Camera-type eye (tissue), 1 donor: ENCODE measurements around the gene KDM6B. TPM values are rescaled to one million over a fixed set of nuclear protein-coding genes. Genes with fewer than 3 reads are reported as not detected.

Experiments used
- total RNA-seq: library from RNA; depleted of rRNA; stranded (reverse); fragments of >200 nt; gene quantifications from one replicate; pipeline ENCODE4 v1.2.3, GENCODE V29; 2014

The KDM6B gene, protein sequence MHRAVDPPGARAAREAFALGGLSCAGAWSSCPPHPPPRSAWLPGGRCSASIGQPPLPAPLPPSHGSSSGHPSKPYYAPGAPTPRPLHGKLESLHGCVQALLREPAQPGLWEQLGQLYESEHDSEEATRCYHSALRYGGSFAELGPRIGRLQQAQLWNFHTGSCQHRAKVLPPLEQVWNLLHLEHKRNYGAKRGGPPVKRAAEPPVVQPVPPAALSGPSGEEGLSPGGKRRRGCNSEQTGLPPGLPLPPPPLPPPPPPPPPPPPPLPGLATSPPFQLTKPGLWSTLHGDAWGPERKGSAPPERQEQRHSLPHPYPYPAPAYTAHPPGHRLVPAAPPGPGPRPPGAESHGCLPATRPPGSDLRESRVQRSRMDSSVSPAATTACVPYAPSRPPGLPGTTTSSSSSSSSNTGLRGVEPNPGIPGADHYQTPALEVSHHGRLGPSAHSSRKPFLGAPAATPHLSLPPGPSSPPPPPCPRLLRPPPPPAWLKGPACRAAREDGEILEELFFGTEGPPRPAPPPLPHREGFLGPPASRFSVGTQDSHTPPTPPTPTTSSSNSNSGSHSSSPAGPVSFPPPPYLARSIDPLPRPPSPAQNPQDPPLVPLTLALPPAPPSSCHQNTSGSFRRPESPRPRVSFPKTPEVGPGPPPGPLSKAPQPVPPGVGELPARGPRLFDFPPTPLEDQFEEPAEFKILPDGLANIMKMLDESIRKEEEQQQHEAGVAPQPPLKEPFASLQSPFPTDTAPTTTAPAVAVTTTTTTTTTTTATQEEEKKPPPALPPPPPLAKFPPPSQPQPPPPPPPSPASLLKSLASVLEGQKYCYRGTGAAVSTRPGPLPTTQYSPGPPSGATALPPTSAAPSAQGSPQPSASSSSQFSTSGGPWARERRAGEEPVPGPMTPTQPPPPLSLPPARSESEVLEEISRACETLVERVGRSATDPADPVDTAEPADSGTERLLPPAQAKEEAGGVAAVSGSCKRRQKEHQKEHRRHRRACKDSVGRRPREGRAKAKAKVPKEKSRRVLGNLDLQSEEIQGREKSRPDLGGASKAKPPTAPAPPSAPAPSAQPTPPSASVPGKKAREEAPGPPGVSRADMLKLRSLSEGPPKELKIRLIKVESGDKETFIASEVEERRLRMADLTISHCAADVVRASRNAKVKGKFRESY (N-terminal part only)
- 24.5 TPM for total RNA-seq

DNA sequence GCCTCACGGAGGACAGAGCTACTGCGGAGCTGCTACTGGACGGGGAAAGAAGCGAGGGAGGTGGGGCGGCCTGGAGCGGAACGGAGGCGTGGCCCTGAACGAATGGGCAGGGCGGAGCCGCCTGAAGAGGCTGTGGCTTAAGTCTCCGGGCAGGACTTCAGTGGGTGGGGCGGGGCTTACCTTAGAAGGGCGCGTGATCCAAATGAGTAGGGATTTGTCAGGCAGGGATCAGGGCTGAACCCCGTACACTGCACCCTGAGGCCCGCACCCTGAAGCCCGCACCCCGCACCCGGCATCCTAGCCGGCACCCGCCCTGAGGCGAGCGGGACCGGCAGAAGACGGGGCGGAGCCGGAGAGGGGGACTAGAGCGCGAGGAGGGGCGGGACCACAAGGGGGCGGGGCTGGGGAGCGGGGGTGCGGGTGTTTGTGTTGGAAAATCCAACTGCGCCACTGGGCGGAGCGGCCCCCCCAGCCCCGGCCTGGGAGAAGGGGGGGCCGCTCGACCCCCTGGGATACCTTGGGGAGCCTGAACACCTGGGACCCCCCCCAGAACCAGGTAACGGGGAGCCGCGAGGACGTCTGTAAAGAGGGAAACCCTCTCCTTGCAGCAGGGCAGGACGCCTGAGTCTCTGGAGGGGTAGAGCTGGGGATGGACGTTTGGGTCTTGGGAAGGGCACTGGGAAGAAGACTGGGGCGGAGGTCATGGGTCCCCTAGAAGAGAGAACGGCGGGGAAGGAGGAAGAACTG, at the start of gene KDM6B:
TSS of gene KDM6B (plus strand) at position 423 of the 747 bp plus-strand sequence. CDS start 11,338 bp downstream, outside the sequence.

DNA sequence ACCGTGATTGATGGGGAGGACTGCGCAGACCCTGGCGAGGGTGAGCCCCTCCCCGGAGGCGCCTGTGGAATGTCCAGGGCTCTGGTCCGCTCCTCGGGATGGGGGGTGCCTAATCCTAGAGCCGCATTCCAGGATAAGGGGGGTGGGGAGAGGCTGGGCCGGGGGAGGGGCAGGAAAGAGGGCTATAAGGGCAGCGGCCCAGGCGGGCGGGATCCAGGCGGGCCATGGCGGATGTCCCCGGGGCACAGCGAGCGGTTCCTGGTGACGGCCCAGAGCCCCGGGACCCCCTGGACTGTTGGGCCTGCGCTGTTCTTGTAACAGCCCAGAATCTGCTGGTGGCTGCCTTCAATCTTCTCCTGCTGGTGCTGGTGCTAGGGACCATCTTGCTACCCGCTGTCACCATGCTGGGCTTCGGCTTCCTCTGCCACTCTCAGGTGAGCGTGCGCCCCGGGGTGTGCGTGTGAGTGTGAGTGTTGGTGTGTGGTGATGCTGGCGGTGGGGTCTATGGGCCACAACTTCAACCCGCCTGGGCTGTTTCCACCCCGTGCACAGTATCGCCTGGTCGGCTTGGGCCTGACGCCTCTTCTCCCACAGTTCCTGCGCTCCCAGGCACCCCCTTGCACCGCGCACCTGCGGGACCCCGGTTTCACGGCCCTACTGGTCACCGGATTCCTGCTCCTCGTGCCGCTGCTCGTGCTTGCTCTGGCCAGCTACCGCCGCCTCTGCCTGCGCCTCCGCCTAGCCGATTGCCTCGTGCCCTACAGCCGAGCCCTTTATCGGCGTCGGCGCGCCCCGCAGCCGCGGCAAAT, 21.0 kb downstream of the KDM6B start, which contains the start of gene TMEM88:
TSS of gene TMEM88 (plus strand) at position 216 of the 809 bp plus-strand sequence. CDS start at position 225, 9 bp downstream.

DNA sequence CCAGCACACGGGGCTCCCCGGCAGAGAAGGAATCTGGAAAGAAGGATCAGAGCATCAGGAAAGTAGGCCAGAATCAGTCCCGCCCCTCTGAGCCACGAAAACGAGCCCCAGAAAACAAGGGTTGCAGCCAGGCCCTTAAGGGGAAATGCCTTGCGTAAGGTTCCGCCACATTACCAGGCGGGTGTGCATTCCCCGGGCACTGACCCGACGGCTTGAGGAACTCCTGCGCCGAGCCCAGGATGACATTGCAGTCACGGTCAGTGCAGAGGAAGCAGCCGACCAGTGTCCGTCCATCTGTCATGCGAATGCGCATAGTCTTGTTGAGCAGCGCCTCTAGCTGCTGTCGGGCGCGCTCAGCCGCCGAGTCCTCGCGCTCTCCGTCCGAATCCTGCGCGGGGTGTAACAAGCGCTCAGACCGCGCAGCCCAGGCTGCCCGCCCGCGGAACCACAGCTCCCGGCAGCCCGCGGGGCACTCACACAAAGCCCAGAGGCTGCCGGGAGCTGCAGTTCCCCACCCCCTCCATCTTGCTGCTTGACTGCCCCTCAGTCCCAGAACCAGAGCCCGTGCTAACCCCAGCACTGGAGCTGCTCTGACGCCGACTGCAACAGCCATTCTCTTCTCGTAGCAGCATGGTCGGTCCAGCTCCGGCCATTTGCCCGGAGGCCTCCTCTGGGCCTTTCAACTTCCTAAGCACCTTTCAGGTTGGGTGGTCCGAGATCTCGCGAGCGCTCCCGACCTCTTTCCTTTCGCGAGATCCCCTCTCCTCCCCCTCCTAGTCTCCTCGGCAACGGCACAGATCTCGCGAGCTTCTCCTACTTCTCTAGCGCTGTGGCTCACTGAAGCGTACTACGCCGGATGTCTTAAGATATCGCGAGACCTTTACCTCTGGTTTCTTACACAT, 23.0 kb downstream of the KDM6B start, which contains the start of gene NAA38:
TSS of gene NAA38 (minus strand) at position 749 of the 902 bp plus-strand sequence. CDS start at position 653, 96 bp downstream.

DNA sequence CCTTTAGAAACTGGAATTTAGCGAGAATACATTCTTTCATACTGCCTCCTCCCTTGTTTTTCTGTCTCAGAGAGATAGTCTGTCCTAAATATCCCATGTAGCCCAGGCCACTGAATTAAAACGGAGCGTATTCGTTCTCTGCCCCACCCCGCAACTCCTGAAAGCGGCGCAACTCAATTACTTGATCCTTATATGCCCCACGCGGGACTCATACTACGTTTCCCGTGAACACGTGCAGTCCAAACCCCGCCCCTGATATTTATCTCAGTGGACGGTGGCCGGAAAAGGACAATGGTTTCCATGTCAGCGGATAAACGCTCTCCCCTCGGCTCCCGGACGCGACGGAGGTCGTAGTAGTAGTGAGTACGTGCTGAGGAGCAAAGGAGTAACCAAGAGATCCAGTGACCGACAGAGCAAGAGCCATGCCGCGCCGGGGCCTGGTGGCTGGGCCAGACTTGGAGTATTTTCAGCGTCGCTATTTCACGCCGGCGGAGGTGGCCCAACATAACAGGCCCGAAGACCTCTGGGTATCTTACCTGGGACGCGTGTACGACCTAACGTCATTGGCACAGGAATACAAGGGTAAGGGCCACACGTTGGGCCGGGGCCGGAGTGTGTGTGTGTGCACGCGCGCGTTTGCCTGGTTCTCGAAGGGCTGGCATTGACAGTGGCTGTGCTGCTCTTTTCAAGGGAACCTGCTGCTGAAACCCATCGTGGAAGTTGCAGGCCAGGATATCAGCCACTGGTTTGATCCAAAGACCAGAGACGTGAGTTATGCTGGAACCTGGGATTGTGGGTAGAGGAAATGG, 23.9 kb downstream of the KDM6B start, which contains the start of gene CYB5D1:
TSS of gene CYB5D1 (plus strand) at position 291 of the 809 bp plus-strand sequence. CDS start at position 423, 132 bp downstream.

Other genes with a start within 250 kb of the KDM6B start
- 3.2 TPM for gene SOX15, start 244.1 kb upstream of the KDM6B start, total RNA-seq
- 43.2 TPM for gene FXR2, start 219.3 kb upstream of the KDM6B start, total RNA-seq
- 41.5 TPM for gene SAT2, start 206.4 kb upstream of the KDM6B start, total RNA-seq
- 1.3 TPM for gene SHBG, start 204.1 kb upstream of the KDM6B start, total RNA-seq
- gene ATP1B2, start 183.3 kb upstream of the KDM6B start, total RNA-seq, result 62.5 TPM
- gene TP53, start 146.7 kb upstream of the KDM6B start, total RNA-seq, result 27.9 TPM
- 5.6 TPM for gene WRAP53, start 145.7 kb upstream of the KDM6B start, total RNA-seq
- 10.0 TPM for gene EFNB3, start 129.0 kb upstream of the KDM6B start, total RNA-seq
- gene DNAH2, start 116.5 kb upstream of the KDM6B start, total RNA-seq, result 0.60 TPM
- gene TMEM88, start 20.8 kb downstream of the KDM6B start, total RNA-seq, result 4.4 TPM
- 24.0 TPM for gene NAA38, start 23.3 kb downstream of the KDM6B start, total RNA-seq
- 24.2 TPM for gene CYB5D1, start 23.8 kb downstream of the KDM6B start, total RNA-seq
- gene CHD3, start 54.6 kb downstream of the KDM6B start, total RNA-seq, result 140 TPM
- gene RNF227, start 82.1 kb downstream of the KDM6B start, total RNA-seq, result 32.9 TPM
- gene KCNAB3, start 95.6 kb downstream of the KDM6B start, total RNA-seq, result 8.0 TPM
- 35.0 TPM for gene TRAPPC1, start 97.7 kb downstream of the KDM6B start, total RNA-seq
- 30.6 TPM for gene CNTROB, start 98.0 kb downstream of the KDM6B start, total RNA-seq
- 26.8 TPM for gene GUCY2D, start 168.4 kb downstream of the KDM6B start, total RNA-seq
- gene ALOX15B, start 204.8 kb downstream of the KDM6B start, total RNA-seq, result 0.27 TPM